ENCODE results near the gene FOXJ1. TPM values are rescaled to one million over a fixed set of nuclear protein-coding genes. Genes with fewer than 3 reads are reported as not detected.

FOXJ1 gene
- total RNA-seq, 4 donors from 2014 or later: 1.2 to 2.4 (median 1.8) TPM

- intact Hi-C loops (cut with DNase I; ENCODE audit: low total_unique reads): no loop called here
- 81 to 88% methylated on average over 17 of the region's 17 CpGs for WGBS, 2 donors
- TF ChIP-seq CTCF (IDR thresholded peaks at IDR 0.05): no peak
- TF ChIP-seq POLR2A (IDR thresholded peaks at IDR 0.05): no peak
These were observed 50.4 kb downstream of the FOXJ1 start for GRCh38 chr17:76090517-76091129.

GRCh38 chr17:76089680-76090516 lies 51.1 kb downstream of the FOXJ1 start:
- intact Hi-C loops (cut with DNase I; ENCODE audit: low total_unique reads): no loop called here
- TF ChIP-seq POLR2A (IDR thresholded peaks at IDR 0.05): no peak
- no peak for TF ChIP-seq CTCF (IDR thresholded peaks at IDR 0.05)
- DNase-seq (ENCODE audit: low spot score in 2 of 2): no peak
- 87% methylated on average over 22 to 25 of the region's 32 CpGs for WGBS, 2 donors
- H3K4me3 ChIP-seq (ENCODE audit: low read depth, poor library complexity, severe bottlenecking): no peak overlapping the region

More at GRCh38 chr17:76090517-76091129, 50.4 kb downstream of the FOXJ1 start:
- H3K4me3 ChIP-seq (ENCODE audit: low read depth, poor library complexity, severe bottlenecking): no peak overlapping the region
- peak in 1 of 2 donors; percentile 11 for DNase-seq (ENCODE audit: low spot score in 2 of 2)

DNA sequence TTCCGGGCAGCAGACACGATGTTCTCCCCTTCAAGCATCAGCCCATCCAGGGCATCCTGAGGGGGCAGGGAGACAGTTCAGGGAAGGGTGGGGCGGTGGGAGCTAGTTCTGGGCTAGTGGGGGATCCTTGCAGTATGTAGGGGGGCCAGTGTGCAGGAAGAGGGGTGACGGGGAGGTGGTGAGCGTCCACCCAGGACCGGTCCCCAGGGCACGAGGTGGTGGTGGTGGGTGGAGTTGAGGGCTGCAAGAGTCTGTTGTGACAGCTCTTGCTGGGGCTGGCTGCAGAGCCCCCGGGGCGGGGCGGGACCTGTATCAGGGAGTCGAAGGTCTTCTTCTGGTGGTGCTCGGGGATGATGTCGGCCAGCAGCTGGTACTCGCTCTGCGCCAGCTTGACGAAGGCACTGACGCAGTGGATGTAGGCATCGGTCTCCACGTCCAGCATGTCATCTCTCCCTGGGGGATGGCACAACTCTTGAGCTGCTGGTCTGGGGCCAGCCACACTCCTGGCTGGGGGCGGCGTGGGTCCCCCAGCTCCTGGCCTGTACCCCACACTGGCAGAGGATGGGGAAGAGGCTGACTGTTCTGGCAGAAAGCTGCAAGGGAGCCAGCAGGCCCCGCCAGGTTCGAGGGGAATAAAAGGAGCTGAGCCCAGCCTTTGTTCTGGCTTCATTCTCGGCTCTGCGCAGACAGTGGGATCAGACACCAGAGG lies 52.0 kb downstream of the FOXJ1 start:
- H3K4me3 ChIP-seq (ENCODE audit: low read depth, poor library complexity, severe bottlenecking): no peak overlapping the region
- intact Hi-C loops (cut with DNase I; ENCODE audit: low total_unique reads): no loop called here
- 89 to 90% methylated on average over 25 of the region's 25 CpGs for WGBS, 2 donors
- no peak for TF ChIP-seq POLR2A (IDR thresholded peaks at IDR 0.05)
- no peak for TF ChIP-seq CTCF (IDR thresholded peaks at IDR 0.05)
- DNase-seq (ENCODE audit: low spot score in 2 of 2): no peak

- intact Hi-C loops (cut with DNase I; ENCODE audit: low total_unique reads): no loop called here
These were observed 52.8 kb downstream of the FOXJ1 start for GRCh38 chr17:76088041-76088867.

More at GRCh38 chr17:76088041-76088867, 52.8 kb downstream of the FOXJ1 start:
- no peak overlapping the region for H3K4me3 ChIP-seq (ENCODE audit: low read depth, poor library complexity, severe bottlenecking)
- no peak for TF ChIP-seq CTCF (IDR thresholded peaks at IDR 0.05)
- TF ChIP-seq POLR2A (IDR thresholded peaks at IDR 0.05): no peak
- no peak for DNase-seq (ENCODE audit: low spot score in 2 of 2)
- WGBS, 2 donors: 88 to 93% methylated on average over 24 to 25 of the region's 25 CpGs

Measured in lower leg skin (tissue), 4 donors.